Liver (tissue), 3 donors: ENCODE measurements around the gene L3MBTL3.

Source experiments
- CTCF ChIP-seq: fragments of 150-350 bp; IDR thresholded peaks from 2 replicates; pipeline ENCODE4 v1.5.1; 2017; ENCODE audit warnings: improper control_type of control experiment, low read depth, low read length; ENCODE audit not compliant: missing input control
- EGR1 ChIP-seq, 2 donors: IDR thresholded peaks; 2 replicates each; pipeline ENCODE4 v1.6.1; 2016 to 2018; ENCODE audit warnings: antibody characterized with exemption in 2 of 2, low read depth in 2 of 2
- REST ChIP-seq: IDR thresholded peaks from 2 replicates; pipeline ENCODE4 v1.6.1; 2016; ENCODE audit warnings: antibody characterized with exemption, mild to moderate bottlenecking
- SP1 ChIP-seq: IDR thresholded peaks from 2 replicates; pipeline ENCODE4 v1.6.1; 2018; ENCODE audit warnings: antibody characterized with exemption, mild to moderate bottlenecking
- ZBTB33 ChIP-seq: IDR thresholded peaks from 2 replicates; pipeline ENCODE4 v1.6.1; 2016; ENCODE audit warnings: antibody characterized with exemption
- donor health status: healthy.
- donor health status: healthy.

- TF ChIP-seq CTCF (no peak), SP1 (no peak), REST (no peak), ZBTB33 (no peak), EGR1 (IDR thresholded peaks at IDR 0.05; ENCODE audit: low read depth in 2 of 2) (no peak)
These were observed 8.0 kb upstream of the L3MBTL3 start for GRCh38 chr6:130010387-130010786.
